ENCODE results near the gene CARMIL3.

DNA sequence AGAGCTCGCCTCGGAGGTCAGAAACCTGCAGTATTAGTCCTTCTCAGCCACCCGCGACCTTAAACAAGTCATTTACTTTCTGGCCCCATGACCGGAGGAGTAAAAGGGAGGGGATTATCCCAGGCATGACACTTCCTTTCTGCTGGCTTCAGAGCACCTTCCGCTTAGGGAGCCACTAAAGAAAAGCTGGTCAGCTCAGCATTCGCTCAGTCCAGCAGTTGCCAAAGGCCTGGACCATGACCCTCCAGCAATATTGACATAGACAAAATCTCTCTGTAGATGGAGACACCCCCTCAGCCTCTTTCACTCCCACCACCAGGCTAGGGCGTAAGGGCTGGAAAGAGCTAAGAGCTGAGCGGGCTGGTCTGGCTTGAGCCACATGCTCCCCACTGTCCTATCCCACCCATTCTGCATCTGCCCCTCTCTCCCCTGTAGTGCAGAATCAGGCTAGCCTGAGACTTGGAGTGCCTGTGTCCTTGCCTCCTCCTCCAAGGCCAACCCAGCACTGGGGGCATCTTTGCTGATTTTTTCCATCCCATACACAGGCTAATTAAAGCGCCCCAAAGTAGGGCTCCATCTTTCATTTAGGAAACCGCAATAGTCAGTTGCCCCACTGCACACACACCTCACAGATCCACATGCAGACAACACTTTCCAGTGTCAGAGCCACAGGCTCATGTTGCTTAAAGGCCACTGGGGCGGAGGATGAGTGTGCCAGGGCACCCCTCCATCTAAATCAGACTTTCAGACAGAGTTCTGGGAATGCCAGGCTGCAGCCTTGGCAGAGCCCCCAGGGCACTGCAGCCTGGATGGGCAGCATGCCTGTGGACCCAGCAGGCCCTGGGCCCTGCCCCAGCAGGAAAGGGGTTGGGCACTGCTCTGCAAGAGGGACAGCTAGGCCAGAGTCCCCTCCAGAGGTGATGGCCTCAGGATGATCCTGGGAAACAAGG lies 15.6 kb downstream of the CARMIL3 start:
- TF ChIP-seq EZH2phosphoT487 (IDR thresholded peaks at IDR 0.05; ENCODE audit: low read length): no peak
- TF ChIP-seq, protein P1, sequence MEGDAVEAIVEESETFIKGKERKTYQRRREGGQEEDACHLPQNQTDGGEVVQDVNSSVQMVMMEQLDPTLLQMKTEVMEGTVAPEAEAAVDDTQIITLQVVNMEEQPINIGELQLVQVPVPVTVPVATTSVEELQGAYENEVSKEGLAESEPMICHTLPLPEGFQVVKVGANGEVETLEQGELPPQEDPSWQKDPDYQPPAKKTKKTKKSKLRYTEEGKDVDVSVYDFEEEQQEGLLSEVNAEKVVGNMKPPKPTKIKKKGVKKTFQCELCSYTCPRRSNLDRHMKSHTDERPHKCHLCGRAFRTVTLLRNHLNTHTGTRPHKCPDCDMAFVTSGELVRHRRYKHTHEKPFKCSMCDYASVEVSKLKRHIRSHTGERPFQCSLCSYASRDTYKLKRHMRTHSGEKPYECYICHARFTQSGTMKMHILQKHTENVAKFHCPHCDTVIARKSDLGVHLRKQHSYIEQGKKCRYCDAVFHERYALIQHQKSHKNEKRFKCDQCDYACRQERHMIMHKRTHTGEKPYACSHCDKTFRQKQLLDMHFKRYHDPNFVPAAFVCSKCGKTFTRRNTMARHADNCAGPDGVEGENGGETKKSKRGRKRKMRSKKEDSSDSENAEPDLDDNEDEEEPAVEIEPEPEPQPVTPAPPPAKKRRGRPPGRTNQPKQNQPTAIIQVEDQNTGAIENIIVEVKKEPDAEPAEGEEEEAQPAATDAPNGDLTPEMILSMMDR (IDR thresholded peaks at IDR 0.05; ENCODE audit: low read length): no peak
